Gastroesophageal sphincter (tissue), 3 donors: ENCODE results near the gene BCAS3.

Source experiments
- EP300 ChIP-seq: sonication (generic); formaldehyde crosslinking; IDR thresholded peaks from one replicate; pipeline ENCODE4 v1.6.1; 2017; ENCODE audit warnings: antibody characterized with exemption, mild to moderate bottlenecking
- POLR2AphosphoS5 ChIP-seq: sonication (generic); formaldehyde crosslinking; IDR thresholded peaks from one replicate; pipeline ENCODE4 v1.6.1; 2017; ENCODE audit warnings: antibody characterized with exemption
- TF ChIP-seq, protein P1 (sequence below), 4 experiments: fragments of 200-600 bp in 2 of 4; fragments of 450-650 bp in 2 of 4; sonication (generic) in 1 of 4; IDR thresholded peaks; one replicate each; pipeline ENCODE4 v1.5.1; 2017 to 2019; ENCODE audit warnings: antibody characterized with exemption in 4 of 4, mild to moderate bottlenecking in 2 of 4, moderate library complexity in 2 of 4

GRCh38 chr17:61299517-61300513 is 622.2 kb downstream of the BCAS3 start:
- TF ChIP-seq, protein P1, sequence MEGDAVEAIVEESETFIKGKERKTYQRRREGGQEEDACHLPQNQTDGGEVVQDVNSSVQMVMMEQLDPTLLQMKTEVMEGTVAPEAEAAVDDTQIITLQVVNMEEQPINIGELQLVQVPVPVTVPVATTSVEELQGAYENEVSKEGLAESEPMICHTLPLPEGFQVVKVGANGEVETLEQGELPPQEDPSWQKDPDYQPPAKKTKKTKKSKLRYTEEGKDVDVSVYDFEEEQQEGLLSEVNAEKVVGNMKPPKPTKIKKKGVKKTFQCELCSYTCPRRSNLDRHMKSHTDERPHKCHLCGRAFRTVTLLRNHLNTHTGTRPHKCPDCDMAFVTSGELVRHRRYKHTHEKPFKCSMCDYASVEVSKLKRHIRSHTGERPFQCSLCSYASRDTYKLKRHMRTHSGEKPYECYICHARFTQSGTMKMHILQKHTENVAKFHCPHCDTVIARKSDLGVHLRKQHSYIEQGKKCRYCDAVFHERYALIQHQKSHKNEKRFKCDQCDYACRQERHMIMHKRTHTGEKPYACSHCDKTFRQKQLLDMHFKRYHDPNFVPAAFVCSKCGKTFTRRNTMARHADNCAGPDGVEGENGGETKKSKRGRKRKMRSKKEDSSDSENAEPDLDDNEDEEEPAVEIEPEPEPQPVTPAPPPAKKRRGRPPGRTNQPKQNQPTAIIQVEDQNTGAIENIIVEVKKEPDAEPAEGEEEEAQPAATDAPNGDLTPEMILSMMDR (IDR thresholded peaks at IDR 0.05) = no peak
- TF ChIP-seq POLR2AphosphoS5 (no peak), EP300 (no peak)
